AG09319 (cell line): Measurements from ENCODE around the gene ZNF569.
"Not testable (repeated sequence)": the region's sequence is repeated elsewhere in the genome, so short reads cannot be mapped to it uniquely, and the experiment has no call there.

Experiments used
- DNase-seq: peaks from one replicate; pipeline ENCODE4 v3.0.0-alpha.2; 2010; ENCODE audit warnings: low read depth; ENCODE audit errors: extremely low read depth
- TF ChIP-seq, protein P1 (sequence below): IDR thresholded peaks from 2 replicates; pipeline ENCODE4 v1.5.1; 2011; ENCODE audit warnings: low read depth, mild to moderate bottlenecking, inconsistent platforms, low read length, moderate library complexity

Gene ZNF569

DNA sequence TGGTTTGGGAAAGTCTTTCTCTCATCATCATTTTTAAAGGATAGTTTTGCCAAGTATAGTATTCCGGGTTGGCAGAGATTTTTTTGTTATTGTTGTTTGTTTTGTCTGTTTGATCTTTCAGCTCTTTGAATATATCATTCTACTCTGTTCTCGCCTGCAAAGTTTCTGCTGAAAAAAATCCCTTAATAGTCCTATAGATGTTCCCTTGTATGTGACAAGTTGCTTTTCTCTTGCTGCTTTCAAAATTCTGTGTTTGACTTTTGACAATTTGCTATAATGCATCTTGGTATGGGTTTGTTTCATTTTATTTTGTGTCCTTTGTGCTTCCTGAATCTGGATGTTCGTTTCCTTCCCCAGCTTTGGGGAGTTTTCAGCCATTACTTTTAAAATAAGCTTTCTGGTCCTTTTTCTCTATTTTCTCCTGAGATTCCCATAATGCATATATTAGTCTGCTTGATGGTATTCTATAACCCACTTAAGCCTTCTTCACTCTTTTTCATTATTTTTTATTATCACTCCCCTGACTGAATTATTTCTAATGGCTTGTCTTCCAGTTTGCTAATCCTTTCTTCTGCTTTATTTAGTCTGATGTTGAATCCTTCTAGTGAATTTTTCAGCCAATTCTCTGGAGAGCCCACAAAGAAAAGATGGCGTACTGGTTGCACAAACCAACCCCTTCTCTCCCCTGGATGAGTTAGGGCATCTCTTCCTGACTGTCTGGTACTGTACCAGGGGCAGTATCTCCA, 14.6 kb downstream of the ZNF569 start:
- TF ChIP-seq, protein P1, sequence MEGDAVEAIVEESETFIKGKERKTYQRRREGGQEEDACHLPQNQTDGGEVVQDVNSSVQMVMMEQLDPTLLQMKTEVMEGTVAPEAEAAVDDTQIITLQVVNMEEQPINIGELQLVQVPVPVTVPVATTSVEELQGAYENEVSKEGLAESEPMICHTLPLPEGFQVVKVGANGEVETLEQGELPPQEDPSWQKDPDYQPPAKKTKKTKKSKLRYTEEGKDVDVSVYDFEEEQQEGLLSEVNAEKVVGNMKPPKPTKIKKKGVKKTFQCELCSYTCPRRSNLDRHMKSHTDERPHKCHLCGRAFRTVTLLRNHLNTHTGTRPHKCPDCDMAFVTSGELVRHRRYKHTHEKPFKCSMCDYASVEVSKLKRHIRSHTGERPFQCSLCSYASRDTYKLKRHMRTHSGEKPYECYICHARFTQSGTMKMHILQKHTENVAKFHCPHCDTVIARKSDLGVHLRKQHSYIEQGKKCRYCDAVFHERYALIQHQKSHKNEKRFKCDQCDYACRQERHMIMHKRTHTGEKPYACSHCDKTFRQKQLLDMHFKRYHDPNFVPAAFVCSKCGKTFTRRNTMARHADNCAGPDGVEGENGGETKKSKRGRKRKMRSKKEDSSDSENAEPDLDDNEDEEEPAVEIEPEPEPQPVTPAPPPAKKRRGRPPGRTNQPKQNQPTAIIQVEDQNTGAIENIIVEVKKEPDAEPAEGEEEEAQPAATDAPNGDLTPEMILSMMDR = no peak
- no peak for DNase-seq

DNA sequence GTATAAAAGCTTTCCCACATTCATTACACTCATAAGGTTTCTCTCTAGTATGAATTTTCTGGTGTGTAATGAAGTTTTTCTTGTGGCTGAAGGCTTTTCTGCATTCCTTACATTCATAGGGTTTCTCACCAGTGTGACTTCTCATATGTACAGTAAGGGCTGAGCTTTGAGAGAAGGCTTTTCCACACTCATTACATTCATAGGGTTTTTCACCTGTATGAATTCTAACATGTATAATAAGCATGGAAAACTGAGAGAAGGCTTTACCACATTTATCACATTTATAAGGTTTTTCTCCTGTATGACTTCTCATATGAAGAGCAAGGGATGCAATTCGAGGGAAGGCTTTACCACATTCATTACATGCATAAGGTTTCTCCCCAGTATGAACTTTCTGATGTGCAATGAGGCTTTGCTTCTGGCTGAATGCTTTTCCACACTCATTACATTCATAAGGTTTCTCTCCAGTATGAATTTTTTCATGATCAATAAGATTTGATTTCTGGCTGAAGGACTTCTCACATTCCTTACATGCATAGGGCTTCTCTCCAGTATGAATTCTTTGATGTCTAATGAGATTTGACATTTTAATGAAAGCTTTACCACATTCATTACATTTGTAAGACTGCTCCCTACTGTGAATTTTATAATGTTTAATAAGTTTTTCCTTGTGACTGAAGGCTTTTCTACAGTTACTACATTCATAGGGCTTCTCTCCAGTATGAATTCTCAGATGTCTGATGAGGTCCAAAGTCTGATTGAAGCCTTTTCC, 53.7 kb downstream of the ZNF569 start:
- DNase-seq = no peak
- TF ChIP-seq, protein P1 = no peak

DNA sequence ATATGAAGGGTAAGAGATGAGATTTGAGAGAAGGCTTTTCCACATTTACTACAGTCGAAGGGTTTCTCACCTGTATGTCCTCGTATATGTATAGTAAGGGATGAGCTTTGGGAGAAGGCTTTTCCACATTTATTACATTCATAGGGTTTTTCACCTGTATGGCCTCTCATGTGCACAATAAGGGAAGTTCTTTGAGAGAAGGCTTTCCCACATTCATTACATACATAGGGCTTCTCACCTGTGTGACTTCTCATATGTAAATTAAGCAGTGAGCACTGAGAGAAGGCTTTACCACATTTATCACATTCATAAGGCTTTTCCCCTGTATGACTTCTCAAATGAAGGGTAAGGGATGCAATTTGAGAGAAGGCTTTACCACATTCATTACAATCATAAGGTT, 54.5 kb downstream of the ZNF569 start:
- TF ChIP-seq, protein P1 = no peak
- no peak for DNase-seq

DNA sequence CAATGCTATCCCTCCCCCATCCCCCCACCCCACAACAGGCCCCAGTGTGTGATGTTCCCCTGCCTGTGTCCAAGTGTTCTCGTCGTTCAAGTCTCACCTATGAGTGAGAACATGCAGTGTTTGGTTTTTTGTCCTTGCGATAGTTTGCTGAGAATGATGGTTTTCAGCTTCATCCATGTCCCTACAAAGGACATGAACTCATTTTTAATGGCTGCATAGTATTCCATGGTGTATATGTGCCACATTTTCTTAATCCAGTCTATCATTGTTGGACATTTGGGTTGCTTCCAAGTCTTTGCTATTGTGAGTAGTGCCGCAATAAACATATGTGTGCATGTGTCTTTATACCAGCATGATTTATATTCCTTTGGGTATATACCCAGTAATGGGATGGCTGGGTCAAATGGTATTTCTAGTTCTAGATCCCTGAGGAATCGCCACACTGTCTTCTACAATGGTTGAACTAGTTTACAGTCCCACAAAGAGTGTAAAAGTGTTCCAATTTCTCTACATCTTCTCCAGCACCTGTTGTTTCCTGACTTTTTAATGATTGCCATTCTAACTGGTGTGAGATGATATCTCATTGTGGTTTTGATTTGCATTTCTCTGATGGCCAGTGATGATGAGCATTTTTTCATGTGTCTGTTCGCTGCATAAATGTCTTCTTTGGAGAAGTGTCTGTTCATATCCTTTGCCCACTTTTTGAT, 61.0 kb downstream of the ZNF569 start:
- not testable (repeated sequence) for DNase-seq

DNA sequence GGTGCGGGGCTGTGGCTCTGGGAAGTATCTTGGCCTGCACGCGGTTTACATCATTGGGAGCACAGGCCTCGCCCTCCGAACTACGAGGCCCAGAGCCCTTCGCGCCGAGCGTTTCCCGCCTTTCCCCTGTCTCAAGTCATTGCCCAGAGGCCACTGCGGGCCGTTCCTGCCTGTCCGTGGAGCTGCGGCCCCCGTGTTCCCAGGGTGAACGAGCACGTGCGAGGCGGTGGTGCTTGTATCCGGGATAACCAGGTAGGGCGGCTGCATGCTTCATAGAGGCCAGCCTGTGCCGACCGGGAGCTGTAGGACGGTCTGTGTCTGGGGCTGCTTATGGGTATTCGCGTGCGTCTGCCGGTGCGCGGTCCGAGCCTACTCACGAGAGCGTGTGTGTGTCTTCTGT, 63.8 kb downstream of the ZNF569 start:
- DNase-seq = no peak

DNA sequence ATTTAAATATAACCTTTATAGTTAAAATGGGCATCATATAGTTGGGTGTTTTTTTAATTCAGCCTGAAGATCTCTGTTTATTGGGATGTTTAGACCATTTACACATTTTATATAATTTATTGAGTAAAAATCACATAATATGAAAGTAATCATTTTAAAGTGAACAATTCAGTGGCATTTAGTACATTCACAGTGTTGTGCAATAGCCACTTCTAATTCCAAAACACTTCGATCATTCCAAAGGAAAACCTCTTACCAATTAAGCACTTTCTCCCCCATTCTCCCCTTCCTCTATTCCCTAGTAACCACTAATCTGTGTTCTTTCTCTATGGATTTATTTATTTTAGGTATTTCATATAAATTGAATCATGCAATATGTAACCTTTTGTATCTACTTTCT, 66.2 kb downstream of the ZNF569 start:
- TF ChIP-seq, protein P1 = no peak
- DNase-seq = no peak

More for the DNA sequence above, 63.8 kb downstream of the ZNF569 start:
- TF ChIP-seq, protein P1 = no peak

DNA sequence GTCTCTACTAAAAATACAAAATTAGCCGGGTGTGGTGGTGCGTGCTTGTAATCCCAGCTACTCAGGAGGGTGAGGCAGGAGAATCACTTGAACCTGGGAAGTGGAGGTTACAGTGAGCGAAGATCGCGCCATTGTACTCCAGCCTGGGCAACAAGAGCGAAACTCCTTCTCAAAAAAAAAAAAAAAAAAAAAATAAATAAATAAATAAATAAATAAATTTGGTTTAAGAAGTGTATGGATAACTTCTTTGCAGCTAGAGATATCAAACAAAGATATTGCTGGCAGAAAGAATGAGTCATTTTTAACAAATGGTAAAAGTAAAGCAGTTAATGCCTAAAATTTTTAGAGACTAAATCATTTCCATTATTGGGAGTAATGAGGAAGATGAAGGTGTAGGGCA, 75.8 kb downstream of the ZNF569 start:
- not testable (repeated sequence) for DNase-seq

DNA sequence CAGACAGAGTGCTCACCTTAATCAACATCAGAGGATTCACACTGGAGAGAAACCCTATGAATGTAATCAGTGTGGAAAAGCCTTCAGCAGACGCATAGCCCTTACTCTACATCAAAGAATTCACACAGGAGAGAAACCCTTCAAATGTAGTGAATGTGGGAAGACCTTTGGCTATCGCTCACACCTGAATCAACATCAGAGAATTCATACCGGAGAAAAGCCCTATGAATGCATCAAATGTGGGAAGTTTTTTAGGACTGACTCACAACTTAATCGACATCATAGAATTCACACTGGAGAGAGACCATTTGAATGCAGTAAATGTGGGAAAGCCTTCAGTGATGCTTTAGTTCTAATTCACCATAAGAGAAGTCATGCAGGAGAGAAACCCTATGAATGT, 78.0 kb downstream of the ZNF569 start:
- TF ChIP-seq, protein P1 = no peak
- DNase-seq = no peak
